Naive thymus-derived CD8-positive, alpha-beta T cell (primary cell): ENCODE measurements around the gene COL6A2. TPM values are rescaled to one million over a fixed set of nuclear protein-coding genes. Genes with fewer than 3 reads are reported as not detected.

Experiments used
- ATAC-seq, 2 donors: fragments of 150-1000 bp; cut with Tn5 transposase in 1 of 2; sonication (Bioruptor Pico), chemical (Tn5 transposase) in 1 of 2; 1 replicate in 1 of 2; 2 replicates in 1 of 2; pipeline ENCODE4 v1.10.0; 2021; ENCODE audit warnings: mild to moderate bottlenecking in 2 of 2, moderate library complexity in 2 of 2
- POLR2A ChIA-PET: fragments of 350-600 bp; sonication (Branson Sonifier 250); formaldehyde crosslinking; loops from one replicate; lab custom pipeline; 2021; ENCODE audit warnings: antibody characterized with exemption; lab: Charles Lee
- DNase-seq, 10 donors: peaks; one replicate each; pipeline versions ENCODE4 v3.0.0 to v3.0.0-alpha.2; 2020 to 2022
- H3K27ac Mint-ChIP-seq, 10 donors: one replicate each; pipeline ENCODE4 v1.8.0; 2020 to 2022; ENCODE audit warnings: mild to moderate bottlenecking in 10 of 10, mixed read lengths in 10 of 10, moderate library complexity in 4 of 10, inconsistent platforms in 1 of 10
- H3K27me3 Mint-ChIP-seq, 5 donors: one replicate each; pipeline ENCODE4 v1.8.0; 2021 to 2022; ENCODE audit warnings: mixed read lengths in 5 of 5
- H3K36me3 Mint-ChIP-seq, 3 donors: one replicate each; pipeline ENCODE4 v1.8.0; 2020 to 2022; ENCODE audit warnings: mixed read lengths in 3 of 3, mild to moderate bottlenecking in 2 of 3, inconsistent platforms in 1 of 3
- H3K4me1 Mint-ChIP-seq, 4 donors: one replicate each; pipeline ENCODE4 v1.8.0; 2021 to 2022; ENCODE audit warnings: mixed read lengths in 4 of 4
- H3K4me3 Mint-ChIP-seq, 10 donors: one replicate each; pipeline ENCODE4 v1.8.0; 2020 to 2022; ENCODE audit warnings: mild to moderate bottlenecking in 10 of 10, mixed read lengths in 10 of 10, moderate library complexity in 6 of 10, inconsistent platforms in 1 of 10
- H3K9me3 Mint-ChIP-seq, 9 donors: one replicate each; pipeline ENCODE4 v1.8.0; 2020 to 2022; ENCODE audit warnings: mixed read lengths in 9 of 9, mild to moderate bottlenecking in 3 of 9, inconsistent platforms in 1 of 9, moderate library complexity in 1 of 9
- polyA plus RNA-seq, 3 donors: library from polyadenylated mRNA; unstranded; fragments of 300-500 nt; fragmentation: Illumina TruSeq; gene quantifications; one replicate each; pipeline ENCODE4 v1.2.3, GENCODE V29; 2021
- total RNA-seq, 8 experiments: library from RNA in 2 of 8; stranded (reverse) in 2 of 8; gene quantifications; one replicate each; pipeline ENCODE4 v1.2.3 and lab custom pipeline; 2021 to 2026

COL6A2 gene
- total RNA-seq (10 to 100 TPM; 91.5 to 98.8 TPM), polyA plus RNA-seq (10 to 100 TPM in 1 of 3 donors, 1 to 10 TPM in 2; 3.8 to 13.4 (median 8.8) TPM), total RNA-seq (lab: John Stamatoyannopoulos, UW) (76.8 to 292 (median 161) reads per million in 6 experiments)

GRCh38 chr21:46097336-46098293, at the start of gene COL6A2:
TSS of gene COL6A2 (plus strand) at chr21:46098112.
- Mint-ChIP-seq H3K36me3 (peaks cover 0 to 6% (median 4%) of the 10 kb centered on the region in 3 donors), H3K9me3 (peaks cover 2 to 10% (median 6%) of the 10 kb centered on the region in 9 donors), H3K27ac (peak within 1 kb of the TSS; percentile 5 to 93 (median 60)), H3K4me3 (peak within 1 kb of the TSS; percentile 60 to 85 (median 78)), H3K27me3 (peaks cover 0 to 25% (median 12%) of the 10 kb centered on the region in 5 donors), H3K4me1 (peaks cover 6 to 18% (median 13%) of the 10 kb centered on the region in 4 donors)
- POLR2A ChIA-PET, result interaction anchor here (1.0 to 1.6 kb wide), 4 partner anchors 33 to 128 kb away, joined by 3 to 10 read pairs (median 5); no protein-coding TSS in a partner anchor
- ATAC-seq (peak; percentile 83 to 87), DNase-seq (peak; percentile 18 to 68 (median 56))

GRCh38 chr21:46048926-46049889, 48.7 kb upstream of the COL6A2 start:
- Mint-ChIP-seq H3K4me1 (peaks cover 0 to 2% (median under 1%) of the 10 kb centered on the region in 4 donors), H3K9me3 (peaks cover 0 to 15% (median 0%) of the 10 kb centered on the region in 9 donors), H3K4me3 (no peak overlapping the region), H3K36me3 (no peaks in the 10 kb centered on the region), H3K27me3 (no peaks in the 10 kb centered on the region), H3K27ac (no peak overlapping the region)
- POLR2A ChIA-PET, result no interaction called here
- ATAC-seq, result no peak
- no peak for DNase-seq

DNA sequence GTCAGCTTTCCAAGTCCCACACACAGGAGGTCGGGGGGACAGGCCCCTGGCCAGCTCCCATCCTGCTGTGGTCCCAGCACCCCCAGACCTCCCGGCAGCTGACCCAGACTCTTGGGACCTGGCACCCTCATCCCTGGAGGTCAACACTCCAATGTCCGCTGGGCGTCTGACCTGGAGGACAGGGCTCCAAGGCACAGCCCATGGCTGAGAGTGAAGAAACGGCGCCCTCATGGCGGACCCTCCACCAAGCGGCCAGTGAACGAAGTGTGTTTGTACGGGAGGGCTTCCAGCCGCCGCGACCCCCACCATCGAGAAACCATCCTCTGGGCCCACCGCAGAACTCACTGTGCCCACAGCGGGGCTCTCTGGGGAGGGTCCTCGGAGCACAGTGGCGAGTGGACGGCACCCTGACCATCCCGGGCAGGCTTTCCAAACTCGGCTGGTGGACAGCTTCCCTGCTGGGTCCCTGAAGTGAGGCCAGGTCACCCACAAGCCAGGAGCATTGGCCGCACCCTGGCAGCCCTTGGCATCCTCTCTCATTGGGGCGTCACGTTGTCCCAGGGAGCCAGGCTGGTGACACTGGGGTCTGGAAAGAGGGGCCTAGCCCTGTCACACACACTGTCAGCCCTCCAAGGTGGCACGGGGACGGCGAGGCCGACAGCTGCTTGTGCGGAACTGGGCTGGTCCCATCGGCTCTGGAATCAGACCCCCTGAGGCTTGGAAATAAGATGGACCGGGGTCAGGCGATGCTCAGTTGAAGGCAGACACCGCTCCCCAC, 47.8 kb upstream of the COL6A2 start:
- DNase-seq (no peak), ATAC-seq (no peak)
- H3K4me3 Mint-ChIP-seq, result no peak overlapping the region
- H3K9me3 Mint-ChIP-seq, result peaks cover 0 to 15% (median 0%) of the 10 kb centered on the region in 9 donors
- H3K27me3 Mint-ChIP-seq, result no peaks in the 10 kb centered on the region
- no peaks in the 10 kb centered on the region for H3K36me3 Mint-ChIP-seq
- H3K4me1 Mint-ChIP-seq, result peaks cover 0 to 2% (median under 1%) of the 10 kb centered on the region in 4 donors
- POLR2A ChIA-PET, result no interaction called here
- H3K27ac Mint-ChIP-seq, result no peak overlapping the region

DNA sequence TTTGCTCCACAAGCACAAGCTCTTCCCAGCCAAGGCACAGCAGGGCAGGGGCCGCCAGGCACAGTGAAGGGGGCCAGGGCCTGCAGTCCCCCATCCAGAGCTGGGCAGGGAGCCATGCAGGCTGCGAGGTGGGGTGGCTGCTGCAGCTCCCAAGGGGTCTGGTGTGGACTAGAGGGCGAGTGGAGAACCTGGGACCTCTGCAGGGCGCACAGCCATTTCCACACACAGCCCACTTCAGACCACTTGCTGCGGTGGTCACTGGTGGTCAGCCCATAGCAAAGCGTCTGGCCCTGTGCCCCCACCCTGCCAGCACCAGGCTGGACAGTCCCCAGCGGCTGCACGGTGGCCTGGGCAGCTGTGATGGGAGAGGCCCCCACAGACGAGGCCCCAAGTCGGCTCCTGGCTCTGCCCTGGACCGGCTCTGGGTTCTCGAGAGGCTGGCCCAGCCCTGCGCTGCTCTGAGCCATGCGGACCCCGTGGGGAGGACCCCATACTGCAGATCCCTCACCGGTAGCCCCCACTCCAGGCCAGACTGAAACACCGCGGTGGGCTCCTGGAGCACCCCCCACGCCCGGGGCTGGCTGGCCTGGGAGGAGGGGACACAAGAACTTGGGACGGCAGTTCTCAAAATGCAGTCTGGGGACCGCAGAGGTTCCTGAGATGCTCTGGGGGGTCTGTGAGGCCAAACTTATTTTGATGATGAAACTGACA, 47.1 kb upstream of the COL6A2 start:
- H3K4me1 Mint-ChIP-seq, result peaks cover 0 to 2% (median under 1%) of the 10 kb centered on the region in 4 donors
- ATAC-seq (no peak), DNase-seq (no peak)
- no peak overlapping the region for H3K4me3 Mint-ChIP-seq
- peaks cover 0 to 15% (median 0%) of the 10 kb centered on the region in 9 donors for H3K9me3 Mint-ChIP-seq
- no peaks in the 10 kb centered on the region for H3K27me3 Mint-ChIP-seq
- H3K27ac Mint-ChIP-seq, result no peak overlapping the region
- POLR2A ChIA-PET, result no interaction called here
- no peaks in the 10 kb centered on the region for H3K36me3 Mint-ChIP-seq

DNA sequence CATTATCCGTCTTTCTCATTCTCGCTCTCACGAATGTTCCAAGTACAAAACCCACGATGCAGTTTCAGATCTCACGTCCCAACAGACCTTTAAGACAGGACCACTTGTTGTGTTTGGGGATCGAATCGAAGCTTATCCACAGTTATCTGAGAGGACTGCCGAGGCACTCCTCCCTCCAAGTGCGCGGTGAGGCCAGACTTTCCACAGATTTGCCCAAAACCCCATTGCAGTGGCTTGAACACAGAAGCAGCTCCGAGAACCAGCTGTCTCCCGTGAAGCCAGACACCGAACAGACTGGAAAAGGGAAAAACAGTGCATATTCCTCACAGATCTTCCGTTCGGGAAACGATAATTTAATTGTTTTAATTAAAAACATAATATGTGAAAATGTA, 46.5 kb upstream of the COL6A2 start:
- Mint-ChIP-seq H3K27ac (no peak overlapping the region), H3K36me3 (no peaks in the 10 kb centered on the region), H3K9me3 (peaks cover 0 to 11% (median 0%) of the 10 kb centered on the region in 9 donors), H3K27me3 (no peaks in the 10 kb centered on the region), H3K4me3 (no peak overlapping the region), H3K4me1 (peaks cover 0 to 4% (median 3%) of the 10 kb centered on the region in 4 donors)
- no peak for DNase-seq
- no peak for ATAC-seq
- POLR2A ChIA-PET, result no interaction called here

- no peak overlapping the region for H3K4me3 Mint-ChIP-seq
- DNase-seq (no peak), ATAC-seq (no peak)
- peaks cover 0 to 9% (median 0%) of the 10 kb centered on the region in 9 donors for H3K9me3 Mint-ChIP-seq
- H3K36me3 Mint-ChIP-seq, result no peaks in the 10 kb centered on the region
- H3K27ac Mint-ChIP-seq, result peak overlapping the region in 1 of 10 donors; percentile 48
- H3K27me3 Mint-ChIP-seq, result no peaks in the 10 kb centered on the region
- POLR2A ChIA-PET, result no interaction called here
- H3K4me1 Mint-ChIP-seq, result peaks cover 2 to 6% (median 3%) of the 10 kb centered on the region in 4 donors
Measured at GRCh38 chr21:46051821-46052675, 45.9 kb upstream of the COL6A2 start.

- Mint-ChIP-seq H3K4me1 (peaks cover 9 to 15% (median 12%) of the 10 kb centered on the region in 4 donors), H3K27me3 (no peaks in the 10 kb centered on the region), H3K4me3 (peak overlapping the region in 1 of 10 donors; percentile 45), H3K27ac (peak overlapping the region in 4 of 10 donors; percentile 8 to 78 (median 44)), H3K9me3 (peaks cover 0 to 9% (median 0%) of the 10 kb centered on the region in 9 donors), H3K36me3 (no peaks in the 10 kb centered on the region)
- peak in 1 of 2 donors; percentile 40 for ATAC-seq
- POLR2A ChIA-PET, result no interaction called here
- peak in 2 of 10 donors; percentile 19 to 23 for DNase-seq
Measured at GRCh38 chr21:46052703-46053651, 44.9 kb upstream of the COL6A2 start.

DNA sequence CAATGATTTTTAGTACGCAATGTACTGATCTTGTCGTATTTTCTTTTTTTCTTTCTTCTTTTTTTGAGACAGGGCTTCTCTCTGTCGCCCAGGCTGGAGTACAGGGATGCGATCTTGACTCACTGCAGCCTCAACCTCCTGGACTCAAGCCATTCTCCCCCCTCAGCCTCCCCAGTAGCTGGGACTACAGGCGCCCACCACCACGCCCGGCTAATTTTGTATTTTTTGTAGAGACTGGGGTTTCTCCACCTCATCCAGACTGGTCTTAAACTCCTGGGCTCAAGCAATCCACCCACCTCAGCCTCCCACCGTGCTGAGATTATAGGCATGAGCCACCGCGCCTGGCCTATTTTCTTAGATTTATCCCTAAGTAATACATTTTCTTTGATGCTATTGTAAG, 43.9 kb upstream of the COL6A2 start:
- POLR2A ChIA-PET, result no interaction called here
- ATAC-seq (no peak), DNase-seq (no peak)
- Mint-ChIP-seq H3K27me3 (peaks cover 0 to 5% (median 0%) of the 10 kb centered on the region in 5 donors), H3K27ac (peak overlapping the region in 6 of 10 donors; percentile 18 to 87 (median 59)), H3K4me3 (no peak overlapping the region), H3K4me1 (peaks cover 15 to 24% (median 22%) of the 10 kb centered on the region in 4 donors), H3K36me3 (no peaks in the 10 kb centered on the region), H3K9me3 (peaks cover 0 to 9% (median 0%) of the 10 kb centered on the region in 9 donors)

DNA sequence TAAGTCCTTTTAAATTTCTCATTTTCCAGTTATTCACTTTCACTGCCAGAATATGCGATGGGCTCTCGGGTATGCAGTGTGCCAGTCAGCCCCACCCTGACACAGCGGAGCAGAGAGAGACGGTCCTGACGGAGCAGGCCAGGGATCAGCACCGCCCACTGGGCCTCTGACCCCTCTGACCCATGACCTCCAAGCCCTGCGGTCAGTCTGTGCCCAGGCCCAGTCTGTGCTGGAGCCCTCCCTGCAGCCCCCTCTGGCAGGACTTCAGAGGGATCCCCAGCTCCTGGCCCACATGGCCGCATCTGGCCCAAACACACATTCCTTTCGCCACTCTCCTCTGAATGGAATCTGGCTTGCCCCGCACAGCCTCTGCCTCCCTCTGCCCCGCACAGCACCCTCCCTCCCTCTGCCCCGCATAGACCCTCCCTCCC, 43.4 kb upstream of the COL6A2 start:
- POLR2A ChIA-PET, result no interaction called here
- peaks cover 18 to 28% (median 24%) of the 10 kb centered on the region in 4 donors for H3K4me1 Mint-ChIP-seq
- peak overlapping the region in 3 of 10 donors; percentile 34 to 87 (median 53) for H3K27ac Mint-ChIP-seq
- no peak overlapping the region for H3K4me3 Mint-ChIP-seq
- H3K27me3 Mint-ChIP-seq, result peaks cover 0 to 5% (median 0%) of the 10 kb centered on the region in 5 donors
- DNase-seq (peak in 1 of 10 donors; percentile 55), ATAC-seq (no peak)
- H3K36me3 Mint-ChIP-seq, result no peaks in the 10 kb centered on the region
- peaks cover 0 to 6% (median 0%) of the 10 kb centered on the region in 9 donors for H3K9me3 Mint-ChIP-seq
